ELR (cell line): ENCODE data around the gene MRPL12.
"Not testable (repeated sequence)": the region's sequence is repeated elsewhere in the genome, so short reads cannot be mapped to it uniquely, and the experiment has no call there.

Source experiments
- DNase-seq: peaks from one replicate; pipeline ENCODE4 v3.0.0-alpha.2; 2015; ENCODE audit warnings: low read depth

The MRPL12 gene

DNA sequence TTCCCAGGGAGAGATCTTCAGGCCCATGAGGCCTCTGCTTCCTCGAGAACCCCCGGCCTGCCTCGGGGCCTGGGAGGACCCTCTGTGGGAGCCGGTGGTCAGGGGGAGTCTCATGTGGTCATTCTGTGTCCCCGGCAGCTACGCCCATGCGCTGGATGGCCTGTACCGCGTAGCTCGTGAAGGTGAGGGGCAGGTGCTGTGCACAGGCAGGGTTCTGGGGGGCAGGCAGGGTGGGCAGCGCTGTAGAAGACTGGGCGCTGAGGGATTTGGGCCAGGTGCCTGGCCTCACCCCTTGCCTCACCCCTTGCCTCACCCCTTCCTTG lies 13.5 kb downstream of the MRPL12 start:
- DNase-seq: no peak

GRCh38 chr17:81717049-81717765 lies 14.0 kb downstream of the MRPL12 start:
- DNase-seq: no peak

- no peak for DNase-seq
Observed at GRCh38 chr17:81717766-81718089, 14.6 kb downstream of the MRPL12 start.

- no peak for DNase-seq
Observed at GRCh38 chr17:81719410-81720266, 16.5 kb downstream of the MRPL12 start.

- no peak for DNase-seq
Observed at GRCh38 chr17:81720267-81721071, 17.3 kb downstream of the MRPL12 start.

- DNase-seq: no peak
Observed at GRCh38 chr17:81722184-81723120, 19.3 kb downstream of the MRPL12 start.

- no peak for DNase-seq
Observed at GRCh38 chr17:81723651-81724209, 20.6 kb downstream of the MRPL12 start.

DNA sequence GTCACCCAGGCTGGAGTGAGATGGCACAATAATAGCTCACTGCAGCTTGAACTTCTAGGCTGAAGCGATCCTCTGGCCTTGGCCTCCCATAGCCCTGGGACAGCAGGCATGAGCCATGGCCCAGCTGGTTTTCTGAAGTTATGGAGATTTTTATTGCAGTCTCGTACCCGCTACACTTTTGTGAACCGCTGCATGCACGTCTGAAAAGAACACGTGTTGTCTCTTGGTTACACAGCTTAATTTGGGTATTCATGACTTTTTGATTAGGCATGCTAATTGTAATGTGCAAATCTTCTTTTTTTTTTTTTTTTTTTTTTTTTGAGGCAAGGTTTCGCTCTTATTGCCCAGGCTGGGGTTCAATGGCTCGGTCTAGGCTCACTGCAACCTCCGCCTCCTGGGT lies 22.3 kb downstream of the MRPL12 start:
- DNase-seq: no peak

GRCh38 chr17:81726004-81726403 lies 22.8 kb downstream of the MRPL12 start:
- no peak for DNase-seq

DNA sequence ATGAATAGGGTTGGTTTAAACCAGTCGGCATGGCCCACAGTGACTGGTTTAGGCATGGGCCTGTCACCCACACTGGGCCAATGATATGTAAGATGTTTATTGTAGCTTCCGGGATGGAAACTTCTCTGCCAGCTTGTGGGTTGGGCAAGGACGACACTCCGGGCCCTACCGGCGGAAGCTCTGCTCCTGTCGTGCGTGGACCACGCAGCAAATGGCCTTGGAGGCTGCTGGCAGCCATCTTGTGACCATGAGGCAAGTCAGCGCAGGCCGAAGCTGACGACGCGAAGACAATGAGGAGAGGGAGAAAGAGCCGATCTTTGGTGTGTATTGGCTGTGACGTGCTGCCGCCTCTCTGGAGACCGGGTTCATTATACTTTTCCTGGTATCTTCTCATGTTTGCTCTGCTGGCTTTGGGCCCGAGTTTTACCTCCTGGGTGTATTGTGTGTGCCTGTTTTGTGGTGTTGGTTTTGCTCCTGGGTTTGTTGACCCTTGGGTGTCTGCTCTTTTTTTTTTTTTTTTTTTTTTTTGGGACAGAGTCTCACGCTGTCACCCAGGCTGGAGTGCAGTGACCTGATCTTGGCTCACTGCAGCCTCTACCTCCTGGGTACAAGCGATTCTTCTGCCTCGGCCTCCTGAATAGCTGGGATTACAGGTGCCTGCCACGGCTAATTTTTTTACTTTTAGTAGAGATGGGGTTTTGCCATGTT lies 24.3 kb downstream of the MRPL12 start:
- DNase-seq: no peak

DNA sequence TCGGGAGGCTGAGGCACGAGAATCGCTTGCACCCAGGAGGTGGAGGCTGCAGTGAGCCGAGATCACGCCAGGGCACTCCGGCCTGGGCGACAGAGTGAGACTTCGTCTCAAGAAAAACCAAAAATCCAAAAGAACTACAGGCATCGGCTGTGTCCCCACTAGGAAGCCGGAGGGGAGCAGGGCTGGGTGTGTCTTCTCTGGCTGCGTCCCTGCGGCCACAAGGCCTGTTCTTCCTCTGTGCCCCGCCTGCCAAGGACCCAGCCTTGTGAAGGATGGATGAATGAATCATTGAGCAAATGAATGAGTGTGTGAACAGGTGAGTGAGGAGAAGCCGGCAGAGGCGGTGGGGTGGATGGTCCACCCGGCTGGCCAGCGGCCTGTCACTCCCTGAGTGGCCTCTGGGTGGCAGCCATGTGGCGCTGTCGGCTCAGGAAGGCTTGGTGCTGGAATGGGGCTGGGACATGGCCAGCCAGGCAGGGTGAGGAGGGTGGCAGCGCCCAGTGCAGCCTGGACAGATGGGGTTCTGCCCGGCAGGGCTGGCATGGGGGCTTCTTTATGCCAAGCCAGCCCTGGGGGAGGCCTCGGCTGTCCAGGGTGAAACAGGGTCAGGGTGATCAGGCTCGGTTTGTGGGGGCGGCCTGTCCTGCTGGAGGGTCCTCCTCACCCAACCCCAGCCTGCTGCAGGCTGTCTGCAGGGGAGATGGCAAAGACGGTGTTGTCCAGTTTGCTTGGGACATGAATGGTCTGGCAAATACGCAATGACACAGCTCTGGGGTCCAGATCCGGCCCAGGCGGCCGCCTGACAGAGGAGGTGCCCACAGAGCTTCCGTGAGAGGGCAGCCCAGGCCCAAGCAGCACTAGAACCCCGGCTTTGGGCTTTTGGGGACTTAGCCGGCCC lies 30.6 kb downstream of the MRPL12 start:
- peak; percentile 83 for DNase-seq

- no peak for DNase-seq
Observed at GRCh38 chr17:81734405-81735263, 31.5 kb downstream of the MRPL12 start.

- peak; percentile 60 for DNase-seq
Observed at GRCh38 chr17:81735264-81736102, 32.3 kb downstream of the MRPL12 start.

- no peak for DNase-seq
Observed at GRCh38 chr17:81737947-81738800, 35.0 kb downstream of the MRPL12 start.

DNA sequence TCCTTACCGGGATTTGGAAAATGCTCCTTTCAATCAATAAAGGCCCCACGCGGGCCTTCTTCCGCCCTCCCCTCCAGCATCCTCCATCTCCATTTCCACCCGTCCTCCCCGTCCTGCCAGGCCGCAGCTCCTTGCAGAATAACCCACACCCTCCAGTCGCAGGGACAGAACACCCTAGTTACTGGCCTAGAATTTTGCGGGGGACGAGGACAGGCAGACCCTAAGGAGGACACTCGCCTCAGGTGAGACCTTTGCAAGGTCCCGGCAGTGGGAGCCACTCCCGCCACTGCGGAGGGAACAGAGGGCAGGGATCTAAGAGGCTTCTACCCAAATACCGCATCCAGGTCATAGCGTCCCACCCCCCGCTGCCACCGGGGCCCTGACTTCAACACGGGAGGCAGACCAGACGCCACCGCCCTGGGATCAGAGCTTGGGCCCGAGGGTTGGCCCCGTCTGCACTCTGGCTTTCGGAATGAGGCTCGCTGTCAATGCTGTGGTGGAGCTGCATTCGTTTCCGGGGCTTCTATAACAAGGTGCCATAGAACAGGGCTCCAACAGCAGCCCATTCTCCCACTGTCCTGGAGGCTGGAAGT lies 35.7 kb downstream of the MRPL12 start:
- DNase-seq: no peak

- DNase-seq: not testable (repeated sequence)
Observed at GRCh38 chr17:81739593-81739992, 36.4 kb downstream of the MRPL12 start.
